H1 (cell line): ENCODE data around the gene UROS. TPM values are rescaled to one million over a fixed set of nuclear protein-coding genes. Genes with fewer than 3 reads are reported as not detected.

Experiments used
- ATF2 ChIP-seq: IDR thresholded peaks from 2 replicates; pipeline ENCODE4 v1.6.1; 2012; ENCODE audit warnings: low read length, inconsistent platforms
- TAF7 ChIP-seq: optimal IDR thresholded peaks from 2 replicates; pipeline ENCODE3; 2011; ENCODE audit warnings: low read depth, mild to moderate bottlenecking, inconsistent platforms, low read length, moderate library complexity, borderline replicate concordance
- polyA plus RNA-seq, 7 experiments: library from polyadenylated mRNA; depleted of rRNA in 3 of 7; stranded (reverse) in 5 of 7; unstranded in 2 of 7; fragments of >200 nt in 5 of 7; fragments of 200-250 nt in 2 of 7; gene quantifications; 1 replicate in 5 of 7; 2 replicates in 1 of 7; 4 replicates in 1 of 7; pipeline versions ENCODE4 v1.2.1 to v1.2.3, GENCODE V29; 2011 to 2013; ENCODE audit warnings: missing spikeins in 2 of 7, mixed read lengths in 2 of 7
- total RNA-seq: library from RNA; stranded (reverse); fragmentation: NEBNext Ultra II Directional; extraction: Animal tissue kit (Norgen Biotek cat#: 25700); gene quantifications from 2 replicates; pipeline ENCODE4 v1.2.1, GENCODE V29; 2021

The UROS gene
- total and polyA plus RNA-seq, 2 of the 8 experiments (the other 6 are each of a cell fraction or from before 2014, with no cell fraction given): 45.6 to 58.0 TPM

- TF ChIP-seq ATF2 (no peak), TAF7 (no peak)
Measured at GRCh38 chr10:125770844-125771243, 52.2 kb downstream of the UROS start (continued).
